HepG2 (cell line): ENCODE measurements around the gene SEC11A. TPM values are rescaled to one million over a fixed set of nuclear protein-coding genes. Genes with fewer than 3 reads are reported as not detected.
"Not testable (repeated sequence)": the region's sequence is repeated elsewhere in the genome, so short reads cannot be mapped to it uniquely, and the experiment has no call there.

Experiments used
- ATAC-seq: fragments of 200-7000 bp; cut with Tn5 transposase; 3 replicates; pipeline ENCODE4 v1.9.1; 2020; ENCODE audit warnings: mild to moderate bottlenecking, moderate library complexity
- BruUV-seq: library from RNA; stranded (reverse); fragments of 400-500 nt; replicated peaks from 2 replicates; lab custom pipeline; 2021; lab: Mats Ljungman, UMichigan
- CTCF ChIA-PET: fragments of 300-600 bp; formaldehyde crosslinking; extraction: SDS; loops from one replicate; lab custom pipeline; 2021; ENCODE audit warnings: low total read pairs, inconsistent platforms, low intra/inter-chr PET ratio; lab: Yijun Ruan, JAX
- POLR2A ChIA-PET: fragments of 350-600 bp; sonication (Branson Sonifier 250); formaldehyde crosslinking; loops from one replicate; lab custom pipeline; 2020; ENCODE audit warnings: antibody characterized with exemption, inconsistent platforms; lab: Yijun Ruan, JAX
- DNase-seq: peaks from one replicate; pipeline ENCODE4 v3.0.0-alpha.2; 2015; ENCODE audit warnings: low spot score
- FAIRE-seq: peaks from 3 replicates; lab custom pipeline; 2011; peaks lifted over from hg19 to GRCh38; lab: Jason Lieb, UNC
- H2AFZ ChIP-seq: one replicate; pipeline ENCODE4 v1.6.1; 2011; ENCODE audit warnings: low read length, inconsistent platforms
- H3K27ac ChIP-seq: fragments of 300-600 bp; 3 replicates; pipeline ENCODE4 v1.8.0; 2011; ENCODE audit warnings: mixed run types, mild to moderate bottlenecking, mixed read lengths, low read length, inconsistent platforms; ENCODE audit not compliant: insufficient read depth; ENCODE audit errors: extremely low read length
- H3K27me3 ChIP-seq, 2 experiments: fragments of 200-600 bp in 1 of 2; 2 replicates in 1 of 2; 3 replicates in 1 of 2; pipeline versions ENCODE4 v1.6.0 to v1.8.0; 2011; ENCODE audit warnings: low read length in 2 of 2, mild to moderate bottlenecking in 2 of 2, moderate library complexity in 2 of 2, inconsistent platforms in 1 of 2; ENCODE audit not compliant: insufficient read depth in 2 of 2, control insufficient read depth in 1 of 2
- H3K36me3 ChIP-seq, 2 experiments: fragments of 200-600 bp in 1 of 2; replicated peaks in 1 of 2; 2 replicates in 1 of 2; 3 replicates in 1 of 2; pipeline versions ENCODE4 v1.5.1 to v1.8.0; 2011; ENCODE audit warnings: low read length in 2 of 2, inconsistent platforms in 1 of 2; ENCODE audit not compliant: insufficient read depth in 2 of 2, control insufficient read depth in 1 of 2
- H3K4me1 ChIP-seq: 2 replicates; pipeline ENCODE4 v1.5.1; 2012; ENCODE audit warnings: low read length, inconsistent platforms; ENCODE audit not compliant: insufficient read depth
- H3K4me2 ChIP-seq: 2 replicates; pipeline ENCODE4 v1.6.0; 2011; ENCODE audit warnings: low read depth, low read length, inconsistent platforms
- H3K4me3 ChIP-seq, 3 experiments: fragments of 200-600 bp in 1 of 3; sonication (generic), shearing (Covaris generic) in 1 of 3; replicated peaks in 1 of 3; 2 replicates each; pipeline ENCODE4 v1.5.1; 2011 to 2016; ENCODE audit warnings: low read length in 3 of 3, inconsistent platforms in 2 of 3, low read depth in 2 of 3, mild to moderate bottlenecking in 2 of 3, control low read depth in 1 of 3, mixed read lengths in 1 of 3; ENCODE audit not compliant: insufficient read depth in 1 of 3
- H3K79me2 ChIP-seq: one replicate; pipeline ENCODE4 v1.6.1; 2011; ENCODE audit warnings: low read length, inconsistent platforms; ENCODE audit not compliant: insufficient read depth
- H3K9ac ChIP-seq: 2 replicates; pipeline ENCODE4 v1.6.0; 2011; ENCODE audit warnings: mild to moderate bottlenecking, low read depth, low read length, inconsistent platforms; ENCODE audit not compliant: insufficient read depth
- H3K9me3 ChIP-seq: 2 replicates; pipeline ENCODE4 v1.5.1; 2012; ENCODE audit warnings: mild to moderate bottlenecking, low read length
- H4K20me1 ChIP-seq: 2 replicates; pipeline ENCODE4 v1.6.0; 2011; ENCODE audit warnings: inconsistent platforms, mild to moderate bottlenecking, low read length, moderate library complexity; ENCODE audit not compliant: insufficient read depth
- ARNT2 ChIP-seq: sonication (generic); formaldehyde crosslinking; IDR thresholded peaks from 2 replicates; pipeline ENCODE4 v1.8.0; 2022; ENCODE audit warnings: mild to moderate bottlenecking, low read depth, missing genetic modification reagents, moderate library complexity
- BRCA1 ChIP-seq: sonication (generic); formaldehyde crosslinking; IDR thresholded peaks from 2 replicates; pipeline ENCODE4 v1.4.0; 2020; ENCODE audit warnings: missing genetic modification reagents
- ZNF121 ChIP-seq: sonication (generic); formaldehyde crosslinking; IDR thresholded peaks from 2 replicates; pipeline ENCODE4 v1.5.0; 2020; ENCODE audit warnings: mild to moderate bottlenecking, missing genetic modification reagents
- ZNF354B ChIP-seq: sonication (generic); formaldehyde crosslinking; IDR thresholded peaks from 2 replicates; pipeline ENCODE4 v1.8.0; 2022; ENCODE audit warnings: mild to moderate bottlenecking, missing genetic modification reagents
- ZNF609 ChIP-seq: sonication (generic); formaldehyde crosslinking; IDR thresholded peaks from 2 replicates; pipeline ENCODE4 v1.4.0; 2020; ENCODE audit warnings: mild to moderate bottlenecking, missing genetic modification reagents, borderline replicate concordance
- WGBS: methylation state at CpG from one replicate; pipeline ENCODE4 v1.1.6; 2017; ENCODE audit warnings: low lambda C conversion rate; 5-methylcytosine and 5-hydroxymethylcytosine counted together
- in situ Hi-C: cut with HindIII; loops from 2 replicates; pipeline ENCODE4 v1.10.0; 2017; ENCODE audit warnings: low pct_unique_long_range_greater_than_20kb; ENCODE audit not compliant: extremely low pct_ligation_motif_present
- intact Hi-C: fragments of 100-400 bp; cut with micrococcal nuclease; formaldehyde crosslinking; loops from one replicate; pipeline ENCODE4 v1.10.0; 2022; ENCODE audit not compliant: unreplicated experiment
- polyA plus RNA-seq, 8 experiments: library from polyadenylated mRNA; depleted of rRNA in 3 of 8; stranded (reverse) in 7 of 8; unstranded in 1 of 8; fragments of >200 nt; fragmentation: Illumina TruSeq in 4 of 8; extraction: Trizol in 4 of 8; gene quantifications; 2 replicates each; pipeline versions ENCODE4 v1.2.1 to v1.2.3, GENCODE V29; 2011 to 2016; ENCODE audit warnings: low read depth in 4 of 8, missing spikeins in 1 of 8, mixed read lengths in 1 of 8; ENCODE audit not compliant: insufficient read depth in 1 of 8
- total RNA-seq, 5 experiments: library from RNA; depleted of rRNA; stranded (reverse); fragments of >200 nt; fragmentation: Illumina TruSeq; extraction: Trizol; gene quantifications; 2 replicates each; pipeline ENCODE4 v1.2.3, GENCODE V29; 2016; ENCODE audit warnings: low read depth in 1 of 5
- TF ChIP-seq, protein P1 (sequence below): fragments of 450-650 bp; IDR thresholded peaks from 2 replicates; pipeline ENCODE4 v1.6.1; 2017
- TF ChIP-seq, protein P2 (sequence below): sonication (generic); formaldehyde crosslinking; IDR thresholded peaks from 2 replicates; pipeline ENCODE4 v1.8.1; 2023; ENCODE audit warnings: mild to moderate bottlenecking, missing genetic modification reagents

Gene SEC11A
- total and polyA plus RNA-seq, 2 of the 13 experiments (the other 11 are each of a cell fraction or from before 2014, with no cell fraction given), result 141 to 230 TPM

DNA sequence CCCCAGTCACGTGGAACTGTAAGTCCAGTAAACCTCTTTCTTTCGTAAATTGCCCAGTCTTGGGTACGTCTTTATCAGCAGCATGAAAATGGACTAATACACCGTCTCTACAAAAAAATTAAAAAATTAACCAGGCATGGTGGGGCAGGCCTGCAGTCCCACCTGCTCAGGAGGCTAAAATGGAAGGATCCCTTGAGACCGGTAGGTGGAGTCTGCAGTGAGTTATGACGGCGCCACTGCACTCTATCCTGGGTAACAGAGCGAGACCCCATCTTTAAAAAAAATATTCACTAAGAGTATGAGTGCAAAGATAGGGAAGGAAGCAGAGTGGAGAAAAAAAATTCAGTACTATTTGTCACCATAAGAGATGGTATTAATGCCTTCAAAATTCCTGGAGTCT lies 25.6 kb downstream of the SEC11A start (continued):
- TF ChIP-seq ARNT2 (no peak), BRCA1 (no peak), ZNF609 (CRISPR knock-in tag) (no peak)
- TF ChIP-seq, protein P1, sequence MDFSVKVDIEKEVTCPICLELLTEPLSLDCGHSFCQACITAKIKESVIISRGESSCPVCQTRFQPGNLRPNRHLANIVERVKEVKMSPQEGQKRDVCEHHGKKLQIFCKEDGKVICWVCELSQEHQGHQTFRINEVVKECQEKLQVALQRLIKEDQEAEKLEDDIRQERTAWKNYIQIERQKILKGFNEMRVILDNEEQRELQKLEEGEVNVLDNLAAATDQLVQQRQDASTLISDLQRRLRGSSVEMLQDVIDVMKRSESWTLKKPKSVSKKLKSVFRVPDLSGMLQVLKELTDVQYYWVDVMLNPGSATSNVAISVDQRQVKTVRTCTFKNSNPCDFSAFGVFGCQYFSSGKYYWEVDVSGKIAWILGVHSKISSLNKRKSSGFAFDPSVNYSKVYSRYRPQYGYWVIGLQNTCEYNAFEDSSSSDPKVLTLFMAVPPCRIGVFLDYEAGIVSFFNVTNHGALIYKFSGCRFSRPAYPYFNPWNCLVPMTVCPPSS, result no peak
- TF ChIP-seq, protein P2, sequence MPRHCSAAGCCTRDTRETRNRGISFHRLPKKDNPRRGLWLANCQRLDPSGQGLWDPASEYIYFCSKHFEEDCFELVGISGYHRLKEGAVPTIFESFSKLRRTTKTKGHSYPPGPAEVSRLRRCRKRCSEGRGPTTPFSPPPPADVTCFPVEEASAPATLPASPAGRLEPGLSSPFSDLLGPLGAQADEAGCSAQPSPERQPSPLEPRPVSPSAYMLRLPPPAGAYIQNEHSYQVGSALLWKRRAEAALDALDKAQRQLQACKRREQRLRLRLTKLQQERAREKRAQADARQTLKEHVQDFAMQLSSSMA, result no peak

GRCh38 chr15:84689858-84690257 lies 26.1 kb downstream of the SEC11A start:
- Histone ChIP-seq H3K36me3 (peaks cover 9 to 41% of the 10 kb centered on the region in 2 experiments), H3K27me3 (no peaks in the 10 kb centered on the region), H3K79me2 (peaks cover 33% of the 10 kb centered on the region), H3K9me3 (no peaks in the 10 kb centered on the region), H3K27ac (no peak overlapping the region), H3K4me3 (no peak overlapping the region), H3K4me2 (no peak overlapping the region), H2AFZ (no peak overlapping the region), H3K9ac (no peak overlapping the region), H4K20me1 (no peaks in the 10 kb centered on the region), H3K4me1 (no peaks in the 10 kb centered on the region)
- 93% methylated on average over 4 of the region's 4 CpGs for WGBS
- TF ChIP-seq ZNF354B (CRISPR knock-in tag) (no peak), ZNF121 (CRISPR knock-in tag) (peak; percentile 83)
- DNase-seq, result no peak
- ChIA-PET POLR2A (no interaction called here), CTCF (no interaction called here)
- no TSS peak for BruUV-seq
- ATAC-seq, result no peak
- in situ Hi-C loops, result no loop called here
- no peak for FAIRE-seq
- intact Hi-C loops, result loop anchor here (10.0 kb wide), 1 partner anchor 55 kb away; the partner anchor contains the start of gene ZNF592

GRCh38 chr15:84686446-84686845 lies 29.5 kb downstream of the SEC11A start:
- H3K9ac ChIP-seq, in situ Hi-C loops, H4K20me1 ChIP-seq, CTCF ChIA-PET, FAIRE-seq, ATAC-seq, H3K27me3 ChIP-seq, H3K27ac ChIP-seq, H3K9me3 ChIP-seq, DNase-seq, H2AFZ ChIP-seq, H3K79me2 ChIP-seq, intact Hi-C loops, H3K4me1 ChIP-seq, H3K4me2 ChIP-seq, POLR2A ChIA-PET, H3K4me3 ChIP-seq, BruUV-seq: not testable (repeated sequence)
- WGBS, result 89% methylated on average over 7 of the region's 7 CpGs
- peaks cover 11 to 58% of the 10 kb centered on the region in 2 experiments for H3K36me3 ChIP-seq
